B cell (primary cell): ENCODE results near the gene CAPN6. TPM values are rescaled to one million over a fixed set of nuclear protein-coding genes. Genes with fewer than 3 reads are reported as not detected.

Source experiments
- ATAC-seq: fragments of 200-7000 bp; cut with Tn5 transposase; one replicate; pipeline ENCODE4 v1.10.0; 2021; ENCODE audit warnings: low read depth, mild to moderate bottlenecking, moderate number of reproducible peaks, moderate library complexity
- CTCF ChIA-PET: fragments of 350-600 bp; sonication (Branson Sonifier 250); formaldehyde crosslinking; loops from one replicate; lab custom pipeline; 2021; ENCODE audit warnings: antibody characterized with exemption, inconsistent platforms; lab: Charles Lee
- POLR2A ChIA-PET: fragments of 350-600 bp; sonication (Branson Sonifier 250); formaldehyde crosslinking; loops from one replicate; lab custom pipeline; 2021; ENCODE audit warnings: antibody characterized with exemption; lab: Charles Lee
- DNase-seq: peaks from one replicate; pipeline ENCODE4 v3.0.0; 2013
- H2AFZ ChIP-seq: 2 replicates; pipeline ENCODE4 v1.6.1; 2012; ENCODE audit warnings: mild to moderate bottlenecking, low read depth, low read length; ENCODE audit not compliant: insufficient read depth, poor library complexity, severe bottlenecking
- H3K27ac ChIP-seq, 2 donors: 1 replicate in 1 of 2; 2 replicates in 1 of 2; pipeline ENCODE4 v1.5.1; 2012 to 2013; ENCODE audit warnings: low read length in 2 of 2, mild to moderate bottlenecking in 2 of 2, moderate library complexity in 1 of 2
- H3K27me3 ChIP-seq, 4 experiments: fragments of 200-600 bp in 1 of 4; sonication (generic) in 1 of 4; replicated peaks in 1 of 4; 1 replicate in 2 of 4; 2 replicates in 2 of 4; pipeline versions ENCODE4 v1.6.1 to v1.7.0; 2013 to 2016; ENCODE audit warnings: low read length in 3 of 4, mild to moderate bottlenecking in 2 of 4, mixed read lengths in 1 of 4, moderate library complexity in 1 of 4; ENCODE audit not compliant: insufficient read depth in 4 of 4, control insufficient read depth in 3 of 4; ENCODE audit errors: control extremely low read depth in 1 of 4
- H3K36me3 ChIP-seq, 2 experiments: replicated peaks in 1 of 2; 1 replicate in 1 of 2; 2 replicates in 1 of 2; pipeline versions ENCODE4 v1.6.1 to v1.7.1; 2013; ENCODE audit warnings: low read length in 1 of 2; ENCODE audit not compliant: insufficient read depth in 2 of 2, control insufficient read depth in 1 of 2; ENCODE audit errors: control extremely low read depth in 1 of 2, extremely low read depth in 1 of 2
- H3K4me1 ChIP-seq, 2 donors: fragments of 200-600 bp in 1 of 2; sonication (generic) in 1 of 2; 1 replicate in 1 of 2; 2 replicates in 1 of 2; pipeline versions ENCODE4 v1.5.1 to v1.6.1; 2013 to 2017; ENCODE audit warnings: low read length in 2 of 2; ENCODE audit not compliant: control insufficient read depth in 2 of 2, insufficient read depth in 2 of 2
- H3K4me2 ChIP-seq: replicated peaks from 2 replicates; pipeline ENCODE3; 2012; ENCODE audit warnings: mild to moderate bottlenecking, low read depth, low read length; ENCODE audit not compliant: poor library complexity, severe bottlenecking
- H3K4me3 ChIP-seq, 5 experiments: fragments of 200-600 bp in 1 of 5; sonication (generic) in 1 of 5; 1 replicate in 3 of 5; 2 replicates in 2 of 5; pipeline versions ENCODE4 v1.5.1 to v1.7.0; 2011 to 2016; ENCODE audit warnings: low read length in 4 of 5, mild to moderate bottlenecking in 4 of 5, low read depth in 2 of 5, control low read depth in 1 of 5, moderate library complexity in 1 of 5; ENCODE audit not compliant: insufficient read depth in 1 of 5; ENCODE audit errors: control extremely low read depth in 1 of 5, extremely low read depth in 1 of 5
- H3K79me2 ChIP-seq: fragments of 200-600 bp; sonication (generic); one replicate; pipeline ENCODE4 v1.6.0; 2016; ENCODE audit warnings: low read length; ENCODE audit not compliant: control insufficient read depth, insufficient read depth
- H3K9ac ChIP-seq: fragments of 200-600 bp; sonication (generic); 2 replicates; pipeline ENCODE4 v1.6.1; 2017; ENCODE audit warnings: mild to moderate bottlenecking, low read length, moderate library complexity
- H3K9me3 ChIP-seq, 3 donors: one replicate each; pipeline versions ENCODE4 v1.6.1 to v1.7.1; 2013; ENCODE audit warnings: low read length in 2 of 3; ENCODE audit not compliant: control insufficient read depth in 2 of 3, insufficient read depth in 1 of 3; ENCODE audit errors: control extremely low read depth in 1 of 3
- H4K20me1 ChIP-seq: 2 replicates; pipeline ENCODE4 v1.6.0; 2012; ENCODE audit warnings: mild to moderate bottlenecking, low read length; ENCODE audit not compliant: insufficient read depth, control insufficient read depth, poor library complexity, severe bottlenecking
- H3K27ac Mint-ChIP-seq: one replicate; pipeline ENCODE4 v1.8.0; 2021; ENCODE audit warnings: mixed read lengths
- H3K27me3 Mint-ChIP-seq: one replicate; pipeline ENCODE4 v1.8.0; 2021; ENCODE audit warnings: mixed read lengths
- H3K4me1 Mint-ChIP-seq: one replicate; pipeline ENCODE4 v1.8.0; 2021; ENCODE audit warnings: mixed read lengths
- H3K4me3 Mint-ChIP-seq: one replicate; pipeline ENCODE4 v1.8.0; 2021; ENCODE audit warnings: mixed read lengths
- H3K9me3 Mint-ChIP-seq: one replicate; pipeline ENCODE4 v1.8.0; 2022; ENCODE audit warnings: mixed read lengths; ENCODE audit not compliant: insufficient read depth
- CTCF ChIP-seq: fragments of 200-600 bp; IDR thresholded peaks from one replicate; pipeline ENCODE4 v1.8.0; 2022; ENCODE audit warnings: antibody characterized with exemption, mild to moderate bottlenecking
- EZH2 ChIP-seq: IDR thresholded peaks from 2 replicates; pipeline ENCODE4 v1.6.1; 2012; ENCODE audit warnings: borderline replicate concordance, low read depth, mild to moderate bottlenecking, moderate library complexity, low read length; ENCODE audit not compliant: insufficient read depth, poor library complexity, severe bottlenecking
- WGBS: methylation state at CpG from one replicate; pipeline ENCODE4 v1.1.5; 2013; ENCODE audit warnings: missing lambda C conversion rate; ENCODE audit not compliant: insufficient coverage; 5-methylcytosine and 5-hydroxymethylcytosine counted together
- intact Hi-C: fragments of 100-400 bp; cut with micrococcal nuclease; formaldehyde crosslinking; loops from one replicate; pipeline ENCODE4 v1.10.0; 2022
- polyA plus RNA-seq: library from polyadenylated mRNA; depleted of rRNA; stranded (reverse); fragments of >200 nt; gene quantifications from 2 replicates; pipeline ENCODE4 v1.2.3, GENCODE V29; 2012
- total RNA-seq, 2 donors: library from RNA; stranded (reverse); fragments of 120-200 nt in 1 of 2; gene quantifications; 1 replicate in 1 of 2; 2 replicates in 1 of 2; pipeline versions ENCODE4 v1.2.3 to v1.2.4, GENCODE V29; 2013 to 2022

The CAPN6 gene
- total and polyA plus RNA-seq, 2 donors (not counting 1 experiment from before 2014, with no cell fraction given): not detected

DNA sequence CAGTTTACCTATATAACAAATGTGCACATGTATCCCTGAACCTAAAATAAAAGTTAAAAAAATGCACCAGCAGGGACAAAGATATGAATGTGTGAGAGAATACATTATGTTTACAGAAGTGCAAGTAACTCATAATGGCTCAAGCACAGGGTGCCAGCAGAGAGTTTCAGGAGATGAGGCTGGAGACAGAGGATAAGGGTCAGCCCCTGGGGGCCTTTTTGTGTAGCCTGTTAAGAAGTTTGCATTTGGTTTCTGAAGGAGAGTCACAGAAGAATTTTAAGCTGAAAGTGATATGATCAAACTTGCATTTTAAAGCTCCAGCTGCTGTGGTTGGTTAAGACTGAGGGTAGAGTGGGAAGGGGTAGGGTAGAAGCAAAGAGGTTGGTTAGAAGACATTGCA lies 48.6 kb upstream of the CAPN6 start:
- Histone ChIP-seq H3K9ac (no peak overlapping the region), H3K36me3 (no peaks in the 10 kb centered on the region), H4K20me1 (no peaks in the 10 kb centered on the region), H3K4me3 (no peak overlapping the region), H3K4me2 (no peak overlapping the region), H3K27me3 (no peaks in the 10 kb centered on the region), H3K27ac (no peak overlapping the region), H3K4me1 (no peaks in the 10 kb centered on the region), H3K79me2 (no peaks in the 10 kb centered on the region), H2AFZ (no peak overlapping the region), H3K9me3 (no peaks in the 10 kb centered on the region)
- H3K27ac Mint-ChIP-seq: no peak overlapping the region
- no peaks in the 10 kb centered on the region for H3K9me3 Mint-ChIP-seq
- DNase-seq (no peak), ATAC-seq (no peak)
- H3K4me3 Mint-ChIP-seq: no peak overlapping the region
- H3K27me3 Mint-ChIP-seq: no peaks in the 10 kb centered on the region
- H3K4me1 Mint-ChIP-seq: no peaks in the 10 kb centered on the region
- no peak for TF ChIP-seq CTCF
- no peak for TF ChIP-seq EZH2
- intact Hi-C loops: no loop called here
- CTCF ChIA-PET: no interaction called here
- POLR2A ChIA-PET: no interaction called here

DNA sequence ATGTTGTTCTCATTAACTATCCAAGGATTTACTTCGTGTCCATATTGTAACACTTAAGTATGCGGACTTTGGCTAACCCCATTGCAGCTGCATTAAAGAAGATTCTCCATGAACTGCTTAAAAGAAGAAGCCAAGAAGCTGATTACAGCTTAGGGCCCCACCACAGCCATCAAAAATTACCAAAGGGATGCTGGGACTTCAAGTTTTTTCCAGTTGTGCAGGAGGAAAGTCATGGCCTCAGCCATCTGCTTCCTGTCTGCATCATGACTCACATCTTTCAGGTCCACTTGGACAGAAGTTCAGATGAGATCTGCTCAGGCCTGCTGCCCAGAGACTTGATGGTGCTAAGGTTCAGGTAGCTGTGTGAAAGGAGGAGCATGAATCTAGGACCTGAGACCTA lies 38.8 kb upstream of the CAPN6 start:
- Histone ChIP-seq H3K4me3 (no peak overlapping the region), H4K20me1 (no peaks in the 10 kb centered on the region), H3K4me1 (no peaks in the 10 kb centered on the region), H2AFZ (no peak overlapping the region), H3K27ac (no peak overlapping the region), H3K27me3 (no peaks in the 10 kb centered on the region), H3K9ac (no peak overlapping the region), H3K4me2 (no peak overlapping the region), H3K79me2 (no peaks in the 10 kb centered on the region), H3K9me3 (no peaks in the 10 kb centered on the region), H3K36me3 (no peaks in the 10 kb centered on the region)
- Mint-ChIP-seq H3K4me3 (no peak overlapping the region), H3K27ac (no peak overlapping the region), H3K9me3 (no peaks in the 10 kb centered on the region), H3K27me3 (no peaks in the 10 kb centered on the region), H3K4me1 (no peaks in the 10 kb centered on the region)
- intact Hi-C loops: no loop called here
- WGBS: no CpG with 5 or more reads among the region's 2 CpGs
- CTCF ChIA-PET: no interaction called here
- ATAC-seq: no peak
- POLR2A ChIA-PET: no interaction called here
- no peak for DNase-seq
- TF ChIP-seq EZH2 (no peak), CTCF (no peak)
